GM04503 (cell line): ENCODE data around the gene FAM3D.

ENCODE experiments used
- DNase-seq: peaks from one replicate; pipeline ENCODE4 v3.0.0-alpha.2; 2012; ENCODE audit warnings: low read depth

The FAM3D gene

GRCh38 chr3:58654466-58654865 is 12.1 kb downstream of the FAM3D start:
- DNase-seq = no peak

GRCh38 chr3:58652624-58653023 is 13.9 kb downstream of the FAM3D start:
- no peak for DNase-seq

DNA sequence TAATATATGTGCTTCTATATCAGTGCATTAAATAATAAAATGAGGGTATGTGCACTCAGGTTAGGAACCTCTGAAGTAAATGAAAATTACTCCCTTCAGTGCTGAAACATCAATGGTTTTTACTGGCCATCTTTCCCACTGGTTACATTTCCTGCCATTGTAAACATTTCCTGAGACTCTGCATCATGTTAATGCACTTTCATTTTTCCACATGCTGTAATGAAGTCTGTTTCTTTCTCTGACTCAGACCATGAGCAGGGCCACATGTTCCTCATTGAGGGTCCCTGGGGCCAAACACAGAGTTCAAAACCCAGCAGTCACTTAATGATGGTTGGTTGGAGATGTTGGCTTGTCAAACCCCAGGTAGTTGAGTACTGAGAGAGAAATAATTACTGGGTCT is 15.3 kb downstream of the FAM3D start:
- DNase-seq = no peak

DNA sequence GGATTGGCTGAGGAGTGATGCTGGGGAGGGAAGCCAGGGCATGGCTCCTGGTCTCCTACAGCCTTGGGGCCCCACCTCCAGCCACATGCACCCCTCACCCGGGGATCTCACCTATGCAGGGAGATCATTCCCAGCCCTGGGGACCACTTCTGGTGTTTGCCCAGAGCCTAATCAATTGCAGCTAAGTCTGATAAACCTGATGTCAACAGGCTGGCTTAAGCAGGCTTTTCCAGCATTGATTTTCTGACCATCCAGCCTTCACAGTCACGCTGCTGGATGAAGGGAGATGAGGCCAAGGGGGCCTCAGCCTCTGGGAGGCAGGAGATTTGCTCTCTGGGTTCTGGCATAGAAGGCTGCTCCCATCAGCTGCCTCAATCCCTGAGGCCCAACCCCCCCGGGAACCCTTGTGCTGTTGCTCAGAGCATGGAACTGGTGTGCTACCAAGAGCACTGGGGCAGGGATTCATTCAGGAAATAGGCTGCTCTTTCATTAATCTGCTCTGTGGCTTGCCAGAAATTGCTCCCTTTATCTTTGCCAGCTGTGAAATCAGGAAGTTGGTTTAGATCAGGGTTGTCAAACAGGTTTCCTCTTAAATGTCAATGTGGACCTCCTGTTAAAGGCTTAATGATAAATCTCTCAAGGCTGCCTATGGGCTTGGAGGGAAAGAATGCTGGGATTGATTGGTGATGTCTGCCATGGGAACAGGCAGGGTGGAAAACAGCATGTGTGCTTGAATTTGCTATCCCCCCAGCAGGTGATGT is 19.0 kb downstream of the FAM3D start:
- no peak for DNase-seq

DNA sequence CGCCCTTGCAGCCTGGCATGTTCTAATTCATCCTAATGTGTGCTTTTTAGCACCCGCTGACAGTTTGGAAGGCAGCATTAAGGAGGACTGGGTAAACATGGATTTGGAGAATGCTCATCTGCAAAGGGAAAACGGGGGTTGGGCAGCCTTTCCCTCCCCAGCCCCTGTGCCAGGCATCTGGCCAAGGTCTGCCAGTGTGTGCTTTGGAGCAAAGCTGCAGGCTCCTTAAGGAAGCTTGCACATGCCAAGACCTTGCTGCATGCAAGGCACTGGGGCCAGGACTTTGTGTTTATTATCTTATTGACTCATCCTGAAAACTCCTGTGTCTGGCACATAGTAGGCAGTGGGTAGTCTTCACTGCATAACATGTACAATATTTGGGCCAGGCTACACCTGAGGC is 20.1 kb downstream of the FAM3D start:
- no peak for DNase-seq

- DNase-seq = no peak
These were observed 20.8 kb downstream of the FAM3D start for GRCh38 chr3:58645726-58646125.

DNA sequence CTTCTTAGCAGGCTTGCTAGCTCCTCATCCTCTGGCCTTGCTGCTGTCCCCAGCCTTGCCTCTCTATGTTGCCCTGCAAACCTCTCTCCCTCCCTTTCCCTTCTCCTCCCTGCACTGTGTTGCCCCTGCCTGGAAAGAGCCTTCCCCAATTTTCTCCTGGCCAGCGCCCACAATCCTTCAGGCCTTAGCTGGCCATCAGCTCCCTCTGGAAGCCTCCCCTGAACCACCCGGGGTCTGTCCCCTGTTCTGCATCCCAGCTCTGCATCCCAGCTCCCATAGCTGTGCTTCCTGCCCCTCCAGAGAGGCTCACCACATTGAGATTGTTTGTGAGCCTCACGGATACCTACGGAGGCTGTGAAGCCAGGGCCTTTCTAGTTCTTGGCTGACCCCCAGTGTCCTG is 23.7 kb downstream of the FAM3D start:
- no peak for DNase-seq

- DNase-seq = no peak
These were observed 25.7 kb downstream of the FAM3D start for GRCh38 chr3:58640700-58641372.

GRCh38 chr3:58639842-58640241 is 26.7 kb downstream of the FAM3D start:
- no peak for DNase-seq

DNA sequence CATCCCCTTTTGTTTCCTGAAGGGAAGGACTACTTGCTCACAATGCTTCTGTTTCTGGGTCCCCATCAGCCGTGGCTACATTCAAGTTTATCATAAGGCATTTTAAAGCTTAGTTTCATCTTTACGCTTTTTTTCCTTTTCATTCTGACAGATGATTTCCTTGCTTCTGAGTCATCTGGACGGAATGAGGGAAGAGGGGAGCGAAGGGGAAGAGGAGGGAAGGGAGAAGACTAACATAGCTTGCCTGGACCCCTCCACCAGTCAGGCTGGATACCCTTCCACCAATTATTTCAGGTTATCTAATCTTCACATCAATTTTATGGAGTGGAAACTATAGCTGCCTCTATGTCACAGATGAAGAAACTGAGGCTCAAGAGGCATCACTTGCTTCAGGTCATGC is 27.6 kb downstream of the FAM3D start:
- DNase-seq = no peak

DNA sequence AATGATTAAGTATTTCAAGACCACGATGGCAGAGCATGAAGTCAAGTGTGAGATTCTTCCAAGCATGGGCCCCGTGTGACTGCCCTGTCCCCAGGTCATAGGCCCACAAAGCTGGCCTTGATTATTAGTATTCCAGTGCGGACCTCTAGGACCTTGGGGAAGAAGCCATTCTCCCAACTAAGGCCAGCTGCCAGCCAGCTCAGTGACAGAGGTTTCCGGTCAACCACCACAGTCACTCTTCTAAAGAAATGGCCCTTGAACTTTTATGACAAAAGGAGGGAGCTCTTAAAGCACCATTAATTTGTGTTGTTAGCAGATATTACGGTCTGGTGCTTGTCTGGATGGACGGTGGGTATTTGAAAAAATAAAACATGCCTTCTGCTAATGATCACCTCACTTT is 28.0 kb downstream of the FAM3D start:
- DNase-seq = no peak

GRCh38 chr3:58637509-58637908 is 29.1 kb downstream of the FAM3D start:
- DNase-seq = no peak

DNA sequence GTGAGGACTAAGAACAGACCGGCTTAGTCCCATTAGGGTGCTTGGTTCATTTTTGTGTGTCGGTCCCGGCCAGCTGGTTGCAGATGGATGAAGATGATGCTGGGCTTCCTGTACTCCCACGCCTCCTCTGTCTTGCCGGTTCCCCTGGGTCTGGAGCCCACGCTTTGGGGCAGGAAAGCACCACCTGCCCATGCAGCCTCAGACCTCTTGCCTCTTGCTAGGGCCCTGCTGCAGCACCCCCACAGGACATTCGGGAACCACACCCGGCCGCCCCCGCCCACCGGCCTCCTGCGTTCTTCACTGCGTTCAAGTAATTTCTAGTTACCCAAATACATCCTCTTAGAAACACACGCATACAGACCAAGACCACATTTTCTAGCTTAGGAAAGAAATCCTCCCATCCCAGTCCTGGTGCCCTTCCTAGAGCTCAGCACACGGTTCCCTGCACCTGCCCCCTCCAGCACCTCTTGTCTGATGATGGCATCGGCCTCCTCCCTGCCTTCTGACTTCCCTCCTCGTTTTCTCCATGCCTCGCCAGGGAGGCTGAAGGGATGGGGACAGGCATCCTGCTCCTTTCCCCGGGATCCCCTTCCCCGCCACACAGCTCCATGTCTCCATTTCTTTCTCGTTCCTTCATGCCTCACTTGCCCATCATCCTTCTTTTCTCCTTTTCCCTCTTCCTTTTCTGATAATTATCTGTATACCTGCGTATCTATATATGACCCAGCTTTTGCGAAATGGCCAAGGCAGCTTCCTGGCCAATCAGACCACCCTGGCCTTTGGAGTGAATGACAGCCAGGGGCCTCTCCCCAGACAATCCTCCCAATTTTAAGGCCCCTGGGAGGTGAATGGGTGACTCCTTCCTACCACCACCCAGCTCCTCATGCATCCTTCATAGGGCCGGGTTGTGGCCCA is 30.9 kb downstream of the FAM3D start:
- no peak for DNase-seq

DNA sequence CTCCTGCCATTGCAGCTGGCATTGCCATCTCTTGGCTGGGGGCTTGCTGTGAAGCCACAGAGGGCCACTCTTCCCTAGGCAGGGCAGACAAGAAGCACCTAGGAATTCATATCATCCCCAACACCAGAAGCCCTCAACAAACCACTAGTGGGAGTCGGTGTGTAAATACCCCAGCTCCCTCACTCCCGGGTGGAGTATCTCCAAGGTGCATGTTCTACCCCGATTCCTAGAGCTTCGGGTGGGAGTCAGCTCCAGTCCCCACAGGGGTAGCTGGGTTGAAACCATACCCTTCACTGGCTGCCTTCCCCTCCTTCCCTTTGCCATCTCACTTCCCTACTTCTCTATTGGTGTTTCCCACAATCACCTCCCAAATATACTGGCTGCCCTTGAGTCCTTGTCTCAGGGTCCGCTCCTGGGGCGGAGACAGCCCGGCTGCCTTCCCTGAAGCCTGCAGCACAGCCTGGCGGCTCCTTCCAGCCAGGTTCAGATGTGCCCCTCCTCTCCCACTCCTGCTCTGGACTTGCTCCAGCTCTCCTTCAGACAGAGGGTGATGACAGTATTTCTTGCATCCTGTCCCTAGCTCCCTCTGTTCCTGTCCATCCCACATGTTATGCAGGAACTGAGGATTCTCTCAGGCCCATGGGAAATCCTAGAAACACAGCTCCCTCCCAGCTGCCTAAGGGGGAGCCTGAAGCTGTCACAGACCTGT is 33.3 kb downstream of the FAM3D start:
- no peak for DNase-seq

GRCh38 chr3:58631742-58632141 is 34.8 kb downstream of the FAM3D start:
- no peak for DNase-seq

DNA sequence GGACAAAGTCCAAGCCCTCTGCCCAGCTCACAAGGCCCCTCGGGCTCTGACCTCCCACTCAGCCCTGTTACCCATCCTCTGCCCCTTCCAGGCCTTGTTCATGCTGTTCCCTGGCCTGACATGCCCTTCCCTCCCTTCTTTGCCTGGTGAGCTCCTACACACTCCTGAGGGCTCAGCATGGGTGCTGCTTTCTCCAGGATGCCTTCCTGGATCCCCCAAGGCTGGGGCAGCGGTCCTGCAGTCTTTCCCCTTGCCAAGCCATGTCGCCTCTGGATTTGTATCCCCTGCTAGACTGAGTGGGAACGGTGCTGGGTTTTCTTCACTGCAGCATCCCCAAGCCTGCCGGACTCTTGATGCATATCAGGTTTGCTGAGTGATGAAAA is 35.9 kb downstream of the FAM3D start:
- no peak for DNase-seq

GRCh38 chr3:58630076-58630709 is 36.4 kb downstream of the FAM3D start:
- no peak for DNase-seq

GRCh38 chr3:58629629-58630028 is 36.9 kb downstream of the FAM3D start:
- DNase-seq = no peak

- DNase-seq = peak; percentile 93
These were observed 37.6 kb downstream of the FAM3D start for GRCh38 chr3:58628823-58629562.

- no peak for DNase-seq
These were observed 38.6 kb downstream of the FAM3D start for GRCh38 chr3:58627941-58628340.

- DNase-seq = no peak
These were observed 39.0 kb downstream of the FAM3D start for GRCh38 chr3:58627570-58627885.
